AG04450 (cell line): ENCODE data around the gene FARP1. TPM values are rescaled to one million over a fixed set of nuclear protein-coding genes. Genes with fewer than 3 reads are reported as not detected.

Experiments used
- CTCF ChIA-PET: fragments of 300-600, 350-600 bp; formaldehyde crosslinking; extraction: SDS; loops from one replicate; lab custom pipeline; 2022; ENCODE audit warnings: antibody characterized with exemption, inconsistent platforms; lab: Charles Lee
- POLR2A ChIA-PET: fragments of 350-600 bp; formaldehyde crosslinking; extraction: SDS; loops from one replicate; lab custom pipeline; 2021; ENCODE audit warnings: antibody characterized with exemption, inconsistent platforms; lab: Yijun Ruan, JAX
- DNase-seq: peaks from one replicate; pipeline ENCODE4 v3.0.0-alpha.2; 2011; ENCODE audit warnings: low read depth, low spot score
- H3K27ac ChIP-seq: one replicate; pipeline ENCODE4 v1.5.1; 2012; ENCODE audit warnings: low read depth, low read length, control low read depth
- H3K27me3 ChIP-seq: one replicate; pipeline ENCODE4 v1.6.0; 2012; ENCODE audit warnings: low read length; ENCODE audit not compliant: control insufficient read depth, insufficient read depth
- H3K4me3 ChIP-seq: 2 replicates; pipeline ENCODE4 v1.5.1; 2011; ENCODE audit warnings: mild to moderate bottlenecking, low read depth, low read length, control low read depth
- H3K9me3 ChIP-seq: 2 replicates; pipeline ENCODE4 v1.5.1; 2012; ENCODE audit warnings: low read length; ENCODE audit not compliant: control insufficient read depth, insufficient read depth
- polyA plus RNA-seq: library from polyadenylated mRNA; depleted of rRNA; stranded (reverse); fragments of >200 nt; gene quantifications from 2 replicates; pipeline ENCODE4 v1.2.3, GENCODE V29; 2011
- TF ChIP-seq, protein P1 (sequence below): IDR thresholded peaks from 2 replicates; pipeline ENCODE4 v1.5.1; 2011; ENCODE audit warnings: low read depth, low read length, control low read depth, inconsistent platforms

The FARP1 gene
- polyA plus RNA-seq, 1 experiment: 76.4 TPM

- ChIA-PET CTCF (interaction anchor here (1.1 to 3.1 kb wide), 6 partner anchors 199 to 399 kb away, joined by 3 to 68 read pairs (median 10); no protein-coding TSS in a partner anchor), POLR2A (no interaction called here)
- TF ChIP-seq, protein P1, sequence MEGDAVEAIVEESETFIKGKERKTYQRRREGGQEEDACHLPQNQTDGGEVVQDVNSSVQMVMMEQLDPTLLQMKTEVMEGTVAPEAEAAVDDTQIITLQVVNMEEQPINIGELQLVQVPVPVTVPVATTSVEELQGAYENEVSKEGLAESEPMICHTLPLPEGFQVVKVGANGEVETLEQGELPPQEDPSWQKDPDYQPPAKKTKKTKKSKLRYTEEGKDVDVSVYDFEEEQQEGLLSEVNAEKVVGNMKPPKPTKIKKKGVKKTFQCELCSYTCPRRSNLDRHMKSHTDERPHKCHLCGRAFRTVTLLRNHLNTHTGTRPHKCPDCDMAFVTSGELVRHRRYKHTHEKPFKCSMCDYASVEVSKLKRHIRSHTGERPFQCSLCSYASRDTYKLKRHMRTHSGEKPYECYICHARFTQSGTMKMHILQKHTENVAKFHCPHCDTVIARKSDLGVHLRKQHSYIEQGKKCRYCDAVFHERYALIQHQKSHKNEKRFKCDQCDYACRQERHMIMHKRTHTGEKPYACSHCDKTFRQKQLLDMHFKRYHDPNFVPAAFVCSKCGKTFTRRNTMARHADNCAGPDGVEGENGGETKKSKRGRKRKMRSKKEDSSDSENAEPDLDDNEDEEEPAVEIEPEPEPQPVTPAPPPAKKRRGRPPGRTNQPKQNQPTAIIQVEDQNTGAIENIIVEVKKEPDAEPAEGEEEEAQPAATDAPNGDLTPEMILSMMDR: no peak
- no peak for DNase-seq
- H3K27ac ChIP-seq: no peak overlapping the region
- H3K27me3 ChIP-seq: no peaks in the 10 kb centered on the region
- no peak overlapping the region for H3K4me3 ChIP-seq
- H3K9me3 ChIP-seq: no peaks in the 10 kb centered on the region; the same call in 1 of the 2 replicates
Observed at GRCh38 chr13:98443800-98444325, 301.0 kb downstream of the FARP1 start.

- ChIA-PET POLR2A (interaction anchor here (1.6 kb wide), 1 partner anchor 209 kb away, joined by 5 read pairs; no protein-coding TSS in a partner anchor), CTCF (interaction anchor here (0.6 to 3.1 kb wide), 15 partner anchors 8 to 604 kb away, joined by 3 to 68 read pairs (median 7); no protein-coding TSS in a partner anchor)
- Histone ChIP-seq H3K9me3 (no peaks in the 10 kb centered on the region; the same call in 1 of the 2 replicates), H3K4me3 (no peak overlapping the region), H3K27ac (no peak overlapping the region), H3K27me3 (no peaks in the 10 kb centered on the region)
- DNase-seq: no peak
- TF ChIP-seq, protein P1: no peak
Observed at GRCh38 chr13:98444381-98444780, 301.5 kb downstream of the FARP1 start.

DNA sequence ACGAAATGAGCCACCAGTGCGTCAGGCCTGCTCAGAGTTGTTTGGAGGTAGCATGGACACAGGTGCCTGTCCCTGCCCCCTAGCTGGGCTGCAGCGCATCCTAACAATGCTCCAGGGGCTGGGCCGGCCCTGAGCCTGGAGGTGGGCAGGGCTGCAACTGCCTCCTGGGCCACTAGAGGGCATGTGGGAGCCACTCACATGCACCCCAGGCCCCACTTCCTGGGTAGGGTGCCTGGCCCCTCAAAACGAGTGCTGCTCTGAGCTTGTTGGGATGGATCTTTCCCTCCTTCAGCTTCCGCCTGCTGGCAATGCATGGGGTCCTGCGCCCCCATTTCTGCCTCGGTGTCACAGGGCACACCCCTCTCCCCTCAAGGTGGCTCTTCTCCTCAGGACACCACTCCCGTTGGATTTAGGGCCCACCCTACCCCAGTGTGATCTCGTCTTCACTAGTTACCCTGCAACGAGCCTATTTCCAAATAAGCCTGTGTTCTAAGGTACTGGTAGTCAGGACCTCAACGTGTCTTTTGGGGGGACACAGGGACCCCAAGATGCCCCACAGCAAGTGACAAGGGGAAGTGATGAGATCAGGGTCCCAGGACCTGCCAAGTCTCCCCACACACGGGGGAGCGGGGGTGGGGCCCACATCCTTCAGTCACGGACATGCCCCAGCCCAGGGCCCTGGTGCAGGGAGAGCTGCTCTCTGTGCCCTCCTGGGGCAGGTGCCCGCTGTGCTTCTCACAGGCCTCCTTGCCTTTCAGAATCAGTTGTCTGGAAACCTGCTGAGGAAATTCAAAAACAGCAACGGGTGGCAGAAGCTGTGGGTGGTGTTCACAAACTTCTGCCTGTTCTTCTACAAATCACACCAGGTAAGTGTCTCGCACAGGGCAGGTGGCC, 302.7 kb downstream of the FARP1 start:
- no peaks in the 10 kb centered on the region for H3K27me3 ChIP-seq
- no peak overlapping the region for H3K4me3 ChIP-seq
- TF ChIP-seq, protein P1: peak; percentile 98
- H3K27ac ChIP-seq: no peak overlapping the region
- ChIA-PET CTCF (interaction anchor here (0.6 to 3.1 kb wide), 37 partner anchors 9 to 605 kb away, joined by 3 to 68 read pairs (median 4); no protein-coding TSS in a partner anchor), POLR2A (interaction anchor here (1.6 kb wide), 1 partner anchor 208 kb away, joined by 5 read pairs; no protein-coding TSS in a partner anchor)
- no peak for DNase-seq
- H3K9me3 ChIP-seq: no peaks in the 10 kb centered on the region; the same call in 1 of the 2 replicates

GRCh38 chr13:98446234-98446621, 303.3 kb downstream of the FARP1 start:
- DNase-seq: no peak
- TF ChIP-seq, protein P1: no peak
- ChIA-PET CTCF (interaction anchor here (1.0 to 3.1 kb wide), 13 partner anchors 9 to 590 kb away, joined by 3 to 68 read pairs (median 7); no protein-coding TSS in a partner anchor), POLR2A (no interaction called here)
- H3K27ac ChIP-seq: no peak overlapping the region
- no peaks in the 10 kb centered on the region for H3K27me3 ChIP-seq
- no peak overlapping the region for H3K4me3 ChIP-seq
- no peaks in the 10 kb centered on the region; the same call in 1 of the 2 replicates for H3K9me3 ChIP-seq
